Activated naive CD4-positive, alpha-beta T cell treated with anti-CD3 and anti-CD28 coated beads, Interleukin-2, amount 50 U/mL, for 24 hours (primary cell): Measurements from ENCODE around the gene PDHA2.
"Not testable (repeated sequence)": the region's sequence is repeated elsewhere in the genome, so short reads cannot be mapped to it uniquely, and the experiment has no call there.

Experiments used
- H3K27ac Mint-ChIP-seq: one replicate; pipeline ENCODE4 v1.8.0; 2021; ENCODE audit warnings: mild to moderate bottlenecking, mixed read lengths
- H3K27me3 Mint-ChIP-seq: one replicate; pipeline ENCODE4 v1.8.0; 2021; ENCODE audit warnings: mixed read lengths
- H3K36me3 Mint-ChIP-seq: one replicate; pipeline ENCODE4 v1.8.0; 2021; ENCODE audit warnings: mixed read lengths
- H3K4me1 Mint-ChIP-seq: one replicate; pipeline ENCODE4 v1.8.0; 2021; ENCODE audit warnings: mixed read lengths
- H3K4me3 Mint-ChIP-seq: one replicate; pipeline ENCODE4 v1.8.0; 2021; ENCODE audit warnings: mild to moderate bottlenecking, mixed read lengths
- H3K9me3 Mint-ChIP-seq: one replicate; pipeline ENCODE4 v1.8.0; 2021; ENCODE audit warnings: mixed read lengths

PDHA2 gene

DNA sequence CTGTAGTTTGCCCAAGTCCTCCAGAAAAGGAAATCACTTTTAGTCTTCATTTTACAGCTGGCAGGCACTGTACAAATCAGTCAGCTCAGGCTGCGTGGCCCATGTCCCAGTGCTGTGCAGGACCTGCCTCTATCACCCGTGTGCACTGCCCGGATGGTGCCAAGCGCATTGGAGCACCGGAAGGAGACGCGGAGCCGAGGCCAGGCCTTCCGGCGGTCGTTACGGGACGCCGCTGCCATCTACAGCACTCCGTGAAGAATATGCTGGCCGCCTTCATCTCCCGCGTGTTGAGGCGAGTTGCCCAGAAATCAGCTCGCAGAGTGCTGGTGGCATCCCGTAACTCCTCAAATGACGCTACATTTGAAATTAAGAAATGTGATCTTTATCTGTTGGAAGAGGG lies at the start of gene PDHA2:
Gene PDHA2 (plus strand): TSS at position 203 of the 400 bp plus-strand sequence. CDS start 58 bp downstream, at position 261.
- Mint-ChIP-seq H3K4me1 (no peaks in the 10 kb centered on the region), H3K27ac (no peak within 1 kb of the TSS), H3K9me3 (no peaks in the 10 kb centered on the region), H3K27me3 (no peaks in the 10 kb centered on the region), H3K36me3 (no peaks in the 10 kb centered on the region), H3K4me3 (no peak within 1 kb of the TSS)

DNA sequence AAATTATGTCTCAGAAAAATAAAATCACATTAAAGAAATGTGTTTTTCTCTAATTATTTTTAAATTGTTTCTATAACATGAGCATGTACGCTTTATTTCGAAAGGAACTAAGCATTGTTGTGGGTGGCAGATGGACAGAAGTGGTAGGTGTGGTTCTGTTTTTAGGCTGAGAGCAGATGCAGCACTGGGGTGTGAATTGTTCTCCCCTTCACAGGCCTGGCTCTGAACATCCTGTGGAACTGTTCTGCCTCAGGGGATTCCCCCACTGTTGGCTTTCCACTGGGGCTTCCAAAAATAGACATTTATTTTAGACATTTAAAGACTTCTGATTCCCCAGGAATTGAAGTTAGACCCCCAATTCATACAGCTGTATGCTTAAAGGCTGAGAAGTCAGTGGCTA lies 41.9 kb upstream of the PDHA2 start:
- no peaks in the 10 kb centered on the region for H3K36me3 Mint-ChIP-seq
- no peaks in the 10 kb centered on the region for H3K27me3 Mint-ChIP-seq
- peaks cover 7% of the 10 kb centered on the region for H3K9me3 Mint-ChIP-seq
- H3K27ac Mint-ChIP-seq: no peak overlapping the region
- no peaks in the 10 kb centered on the region for H3K4me1 Mint-ChIP-seq
- H3K4me3 Mint-ChIP-seq: no peak overlapping the region

DNA sequence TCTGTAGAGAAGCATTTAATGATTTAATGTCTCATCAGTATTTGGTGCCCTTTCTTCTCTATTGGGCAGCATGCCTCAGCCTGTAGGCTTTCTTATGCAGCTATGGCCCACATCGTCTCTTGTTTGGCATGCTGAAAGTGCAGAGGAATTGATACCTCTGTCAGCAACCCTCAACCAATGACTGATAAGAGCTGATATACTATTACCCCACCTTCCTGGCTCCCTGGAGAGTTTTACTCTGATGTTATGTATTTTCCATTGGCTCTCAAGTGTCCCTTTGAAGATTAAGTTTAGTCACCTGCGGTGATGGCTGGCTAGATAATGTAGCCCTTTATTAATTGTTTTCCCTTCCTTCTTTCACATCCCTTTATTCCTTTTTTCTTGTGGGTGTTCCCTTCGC lies 41.2 kb upstream of the PDHA2 start:
- peaks cover 7% of the 10 kb centered on the region for H3K9me3 Mint-ChIP-seq
- no peak overlapping the region for H3K4me3 Mint-ChIP-seq
- H3K27ac Mint-ChIP-seq: no peak overlapping the region
- H3K4me1 Mint-ChIP-seq: no peaks in the 10 kb centered on the region
- H3K36me3 Mint-ChIP-seq: no peaks in the 10 kb centered on the region
- no peaks in the 10 kb centered on the region for H3K27me3 Mint-ChIP-seq

DNA sequence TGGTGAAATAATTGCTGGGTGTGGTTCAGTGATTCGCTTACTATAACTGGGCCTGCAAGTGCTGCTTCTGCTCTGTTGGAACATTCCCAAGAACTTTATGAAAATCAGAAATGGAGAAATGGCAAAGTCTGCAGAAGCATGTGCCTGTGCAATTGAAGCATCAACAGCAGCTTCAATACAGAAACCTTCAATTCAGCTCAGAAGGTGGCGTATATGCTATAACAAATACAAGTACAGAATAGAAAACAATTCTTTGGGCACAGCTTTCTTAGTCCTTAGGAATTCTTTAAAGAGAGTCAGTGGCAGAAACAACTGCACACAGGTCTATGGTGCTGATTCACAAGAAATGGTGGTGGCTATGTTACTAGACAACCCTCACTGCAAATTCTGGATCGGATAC lies 18.0 kb upstream of the PDHA2 start:
- Mint-ChIP-seq H3K4me1 (no peaks in the 10 kb centered on the region), H3K27ac (no peak overlapping the region), H3K4me3 (no peak overlapping the region), H3K9me3 (no peaks in the 10 kb centered on the region), H3K27me3 (no peaks in the 10 kb centered on the region), H3K36me3 (no peaks in the 10 kb centered on the region)

DNA sequence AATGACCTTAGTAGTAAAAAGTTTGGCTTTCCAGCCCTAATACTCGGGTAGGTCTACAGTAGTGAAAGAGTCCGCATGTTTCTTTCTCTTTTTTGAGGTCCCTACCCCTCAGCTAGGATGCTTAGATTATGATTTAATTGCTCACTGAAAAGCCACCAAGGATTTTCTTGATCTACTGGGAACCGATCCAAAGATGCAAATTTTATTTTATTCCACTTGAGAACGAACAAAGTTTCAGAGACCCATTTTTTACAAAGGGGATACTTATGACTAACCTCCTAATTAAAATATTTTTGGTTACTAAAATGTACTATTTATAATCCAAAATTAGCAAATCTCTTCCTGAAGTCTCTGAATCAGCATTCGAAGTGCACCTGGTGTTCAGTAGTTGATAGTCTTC lies 14.3 kb upstream of the PDHA2 start:
- H3K9me3 Mint-ChIP-seq: no peaks in the 10 kb centered on the region
- no peak overlapping the region for H3K4me3 Mint-ChIP-seq
- H3K4me1 Mint-ChIP-seq: no peaks in the 10 kb centered on the region
- H3K27me3 Mint-ChIP-seq: no peaks in the 10 kb centered on the region
- H3K36me3 Mint-ChIP-seq: no peaks in the 10 kb centered on the region
- no peak overlapping the region for H3K27ac Mint-ChIP-seq

DNA sequence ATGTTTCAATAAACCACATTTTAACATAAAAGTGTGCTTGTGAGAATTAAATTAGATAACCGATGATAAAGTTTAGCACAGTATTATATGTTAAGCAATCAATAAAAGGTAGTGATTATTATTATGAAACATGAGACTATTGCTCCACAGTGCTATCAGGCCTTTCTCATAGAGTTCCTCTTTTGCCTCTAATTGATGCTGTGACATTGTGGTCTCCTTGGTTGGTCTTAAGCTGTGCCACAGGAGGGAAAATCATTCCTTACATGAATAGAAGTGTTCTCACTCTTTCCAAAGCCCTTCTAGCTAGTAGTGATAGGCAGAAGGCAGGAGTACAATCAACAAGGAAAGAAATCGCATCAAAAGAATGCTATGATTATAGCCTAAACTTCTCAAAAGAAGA lies 9.2 kb upstream of the PDHA2 start:
- Mint-ChIP-seq H3K27me3 (no peaks in the 10 kb centered on the region), H3K36me3 (no peaks in the 10 kb centered on the region), H3K4me3 (no peak overlapping the region), H3K27ac (no peak overlapping the region), H3K4me1 (no peaks in the 10 kb centered on the region), H3K9me3 (no peaks in the 10 kb centered on the region)

DNA sequence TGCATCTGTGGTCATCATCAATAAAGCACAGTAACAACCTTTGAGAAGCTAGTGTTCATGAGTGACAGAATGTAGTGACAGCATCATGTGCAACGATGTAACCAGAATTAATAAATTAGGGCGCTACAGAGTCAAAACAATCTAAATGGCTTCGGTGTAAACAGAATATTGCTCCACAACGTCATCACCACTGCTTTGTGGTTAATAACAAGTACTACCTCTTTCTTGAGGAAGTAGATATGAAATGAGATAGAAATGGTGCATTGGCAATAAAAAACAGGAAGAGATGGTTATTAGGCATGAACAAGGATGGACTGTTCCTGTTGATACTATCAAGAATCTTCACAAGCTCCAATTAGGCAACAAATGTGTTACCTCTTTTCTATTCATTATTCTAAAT lies 8.7 kb upstream of the PDHA2 start:
- H3K4me3 Mint-ChIP-seq: no peak overlapping the region
- no peaks in the 10 kb centered on the region for H3K9me3 Mint-ChIP-seq
- H3K4me1 Mint-ChIP-seq: no peaks in the 10 kb centered on the region
- no peaks in the 10 kb centered on the region for H3K36me3 Mint-ChIP-seq
- H3K27me3 Mint-ChIP-seq: no peaks in the 10 kb centered on the region
- H3K27ac Mint-ChIP-seq: no peak overlapping the region

DNA sequence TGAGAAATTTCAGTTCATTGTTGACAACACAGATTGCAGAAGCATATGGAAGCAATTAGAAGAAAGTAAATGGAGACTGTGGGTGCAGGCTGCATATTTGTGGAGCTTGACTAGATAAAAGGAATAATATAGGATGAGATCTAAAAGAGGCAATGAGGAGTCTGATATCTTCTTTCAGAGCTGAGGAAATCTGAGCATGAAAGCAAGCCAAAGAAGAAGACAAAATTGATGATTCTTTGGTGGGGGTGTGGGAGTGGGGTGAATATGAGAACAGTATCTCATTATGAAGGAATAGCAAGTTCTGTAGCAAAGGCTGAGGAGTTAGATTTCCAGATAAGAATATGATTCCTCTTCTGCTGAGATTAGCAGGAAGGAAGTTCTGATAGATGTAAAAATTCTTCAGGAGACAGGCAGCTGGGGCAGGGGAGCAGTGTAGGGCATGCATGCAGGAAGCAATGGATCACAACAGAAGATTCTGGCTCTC lies 6.1 kb upstream of the PDHA2 start:
- no peaks in the 10 kb centered on the region for H3K9me3 Mint-ChIP-seq
- H3K27ac Mint-ChIP-seq: no peak overlapping the region
- H3K4me1 Mint-ChIP-seq: no peaks in the 10 kb centered on the region
- H3K27me3 Mint-ChIP-seq: no peaks in the 10 kb centered on the region
- H3K4me3 Mint-ChIP-seq: no peak overlapping the region
- H3K36me3 Mint-ChIP-seq: no peaks in the 10 kb centered on the region

DNA sequence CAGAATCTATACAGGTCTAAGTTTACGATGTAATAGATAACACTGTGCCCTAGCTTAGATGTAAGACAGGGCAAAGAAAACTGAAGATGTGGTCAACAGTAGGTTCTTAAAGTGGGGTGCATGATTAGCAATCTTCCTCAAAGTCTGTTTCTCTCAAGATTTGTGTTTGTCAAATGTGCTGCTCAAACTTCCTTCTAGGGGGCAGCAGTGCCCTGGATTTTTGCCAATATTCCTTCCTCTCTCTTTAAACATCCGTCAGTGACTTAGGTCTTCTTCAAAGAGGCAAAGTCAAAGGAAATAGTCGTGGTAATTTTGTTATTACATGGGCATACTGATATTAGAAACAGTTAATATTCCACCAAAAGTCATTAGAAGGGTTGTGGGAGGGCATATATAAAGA lies 4.2 kb upstream of the PDHA2 start:
- Mint-ChIP-seq H3K9me3 (no peaks in the 10 kb centered on the region), H3K4me1 (no peaks in the 10 kb centered on the region), H3K27ac (no peak overlapping the region), H3K4me3 (no peak overlapping the region), H3K27me3 (no peaks in the 10 kb centered on the region), H3K36me3 (no peaks in the 10 kb centered on the region)

DNA sequence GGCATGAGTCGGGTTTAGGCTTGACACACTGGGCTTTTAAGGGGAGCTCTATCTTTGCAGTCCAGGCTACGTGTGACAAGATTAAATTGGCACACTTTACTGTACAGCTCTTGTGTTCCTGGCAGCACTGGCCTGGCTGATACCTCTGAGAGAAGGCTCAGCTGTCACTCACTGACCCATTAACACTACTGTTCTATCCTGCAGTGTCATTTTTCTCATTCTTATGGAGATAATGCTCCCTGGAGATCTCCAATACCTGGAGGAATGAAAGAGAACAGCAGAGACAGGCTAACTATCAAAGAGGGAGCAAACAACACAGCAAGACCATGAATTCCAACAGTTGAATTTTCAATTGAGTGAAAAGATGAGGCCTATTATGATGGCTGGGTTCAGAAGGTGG lies 1.7 kb upstream of the PDHA2 start:
- no peak overlapping the region for H3K4me3 Mint-ChIP-seq
- H3K27me3 Mint-ChIP-seq: no peaks in the 10 kb centered on the region
- no peak overlapping the region for H3K27ac Mint-ChIP-seq
- no peaks in the 10 kb centered on the region for H3K4me1 Mint-ChIP-seq
- no peaks in the 10 kb centered on the region for H3K9me3 Mint-ChIP-seq
- H3K36me3 Mint-ChIP-seq: no peaks in the 10 kb centered on the region

DNA sequence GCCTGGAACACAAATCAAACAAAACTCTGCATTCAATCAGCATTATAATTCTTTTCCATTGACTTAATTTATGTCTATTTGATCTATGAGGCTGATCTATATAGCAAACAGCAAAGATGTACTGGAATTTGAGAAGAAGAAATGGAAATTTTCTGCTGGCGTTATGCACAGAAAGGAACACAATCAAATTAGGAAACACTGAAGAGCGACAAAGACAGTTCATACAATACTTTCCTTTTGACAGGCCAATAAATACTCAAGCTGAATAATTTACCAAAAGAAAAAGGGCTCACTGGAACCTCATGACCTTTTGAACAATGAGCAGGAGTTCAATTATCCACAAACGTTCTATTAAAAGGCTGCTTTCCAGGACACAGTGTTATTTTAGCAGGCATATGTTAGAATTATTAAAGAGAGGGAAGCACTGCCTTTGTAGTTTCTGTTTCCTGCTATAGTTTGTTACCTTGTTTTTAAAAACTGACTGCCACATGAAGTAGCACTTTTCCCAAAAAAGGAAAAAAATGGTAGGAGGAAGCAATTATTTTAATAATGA lies 8.1 kb downstream of the PDHA2 start:
- Mint-ChIP-seq H3K9me3 (no peaks in the 10 kb centered on the region), H3K4me1 (no peaks in the 10 kb centered on the region), H3K36me3 (no peaks in the 10 kb centered on the region), H3K4me3 (no peak overlapping the region), H3K27ac (no peak overlapping the region), H3K27me3 (no peaks in the 10 kb centered on the region)

DNA sequence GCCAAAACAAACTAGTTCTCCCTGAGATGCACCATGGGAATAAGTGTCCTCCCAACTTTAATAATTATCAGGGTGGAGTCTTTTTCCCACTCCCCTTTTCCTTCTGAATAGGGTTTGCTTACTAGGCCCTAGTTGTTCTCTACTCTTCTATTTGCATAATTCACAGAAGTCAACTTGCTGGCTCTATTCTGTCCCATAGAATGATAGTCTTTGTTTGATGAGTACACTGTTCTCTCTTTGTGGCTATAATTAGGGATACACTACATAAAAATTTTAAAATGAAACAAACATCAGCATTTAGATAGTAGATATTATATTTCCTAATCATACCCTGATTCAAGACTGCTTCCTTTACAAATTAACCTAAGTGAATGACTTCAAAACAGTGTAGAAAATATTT lies 10.3 kb downstream of the PDHA2 start:
- no peak overlapping the region for H3K4me3 Mint-ChIP-seq
- no peak overlapping the region for H3K27ac Mint-ChIP-seq
- no peaks in the 10 kb centered on the region for H3K4me1 Mint-ChIP-seq
- no peaks in the 10 kb centered on the region for H3K27me3 Mint-ChIP-seq
- H3K36me3 Mint-ChIP-seq: no peaks in the 10 kb centered on the region
- H3K9me3 Mint-ChIP-seq: no peaks in the 10 kb centered on the region

DNA sequence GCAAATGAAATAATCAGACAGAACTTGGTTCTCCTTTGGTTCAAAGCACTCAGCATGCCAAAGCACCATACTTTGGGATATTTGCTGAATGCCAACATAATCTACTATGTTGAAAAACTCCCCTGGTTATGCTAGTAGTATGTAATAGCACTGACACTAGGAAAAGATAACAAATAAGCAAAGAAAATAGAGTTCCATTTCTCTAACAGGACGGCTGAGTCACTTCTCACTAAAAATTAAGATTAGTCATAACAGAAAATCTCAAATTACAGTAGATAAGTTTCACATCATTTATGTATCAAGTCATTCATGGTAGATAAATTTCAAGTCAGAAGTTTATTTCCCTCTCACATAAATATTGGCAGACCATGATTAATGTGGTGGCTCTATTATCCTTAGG lies 17.9 kb downstream of the PDHA2 start:
- Mint-ChIP-seq H3K4me1 (no peaks in the 10 kb centered on the region), H3K27me3 (no peaks in the 10 kb centered on the region), H3K27ac (no peak overlapping the region)

DNA sequence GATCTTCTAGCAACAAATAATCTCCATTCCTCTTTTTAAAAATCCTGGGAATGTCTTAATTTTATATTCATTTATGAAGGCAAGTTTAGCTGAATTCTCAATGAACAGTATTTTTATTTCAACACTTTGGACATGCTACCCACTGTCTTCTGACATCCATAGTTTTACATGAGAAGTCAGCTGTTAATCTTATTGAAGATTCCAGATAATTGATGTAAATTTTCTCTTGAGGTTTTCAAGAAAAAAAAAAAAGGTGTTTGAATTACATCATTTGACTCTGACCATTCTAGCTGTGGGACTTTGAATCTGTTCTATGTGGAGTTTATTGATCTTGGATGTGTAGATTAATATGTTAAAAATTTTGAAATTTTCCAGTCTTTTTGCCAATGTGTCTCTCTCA lies 28.0 kb downstream of the PDHA2 start:
- Mint-ChIP-seq H3K9me3 (no peaks in the 10 kb centered on the region), H3K27ac (no peak overlapping the region), H3K36me3 (no peaks in the 10 kb centered on the region), H3K27me3 (no peaks in the 10 kb centered on the region), H3K4me3 (no peak overlapping the region), H3K4me1 (no peaks in the 10 kb centered on the region)

More for the DNA sequence above, 17.9 kb downstream of the PDHA2 start:
- H3K4me3 Mint-ChIP-seq: no peak overlapping the region
- no peaks in the 10 kb centered on the region for H3K36me3 Mint-ChIP-seq
- H3K9me3 Mint-ChIP-seq: no peaks in the 10 kb centered on the region

DNA sequence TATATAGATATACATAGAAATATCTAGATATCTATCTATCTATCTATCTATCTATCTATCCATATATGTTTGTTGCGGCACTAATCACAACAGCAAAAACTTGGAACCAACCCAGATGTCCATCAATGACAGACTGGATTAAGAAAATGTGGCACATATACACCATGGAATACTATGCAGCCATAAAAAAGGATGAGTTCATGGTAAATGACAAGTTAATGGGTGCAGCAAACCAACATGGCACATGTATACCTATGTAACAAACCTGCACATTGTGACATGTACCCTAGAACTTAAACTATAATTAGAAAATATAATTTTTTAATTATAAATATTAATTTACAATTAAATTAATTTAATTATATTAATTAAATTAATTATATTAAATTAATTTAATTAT lies 29.5 kb downstream of the PDHA2 start:
- not testable (repeated sequence) for H3K36me3 Mint-ChIP-seq, H3K4me1 Mint-ChIP-seq, H3K9me3 Mint-ChIP-seq, H3K27ac Mint-ChIP-seq, H3K4me3 Mint-ChIP-seq, H3K27me3 Mint-ChIP-seq

DNA sequence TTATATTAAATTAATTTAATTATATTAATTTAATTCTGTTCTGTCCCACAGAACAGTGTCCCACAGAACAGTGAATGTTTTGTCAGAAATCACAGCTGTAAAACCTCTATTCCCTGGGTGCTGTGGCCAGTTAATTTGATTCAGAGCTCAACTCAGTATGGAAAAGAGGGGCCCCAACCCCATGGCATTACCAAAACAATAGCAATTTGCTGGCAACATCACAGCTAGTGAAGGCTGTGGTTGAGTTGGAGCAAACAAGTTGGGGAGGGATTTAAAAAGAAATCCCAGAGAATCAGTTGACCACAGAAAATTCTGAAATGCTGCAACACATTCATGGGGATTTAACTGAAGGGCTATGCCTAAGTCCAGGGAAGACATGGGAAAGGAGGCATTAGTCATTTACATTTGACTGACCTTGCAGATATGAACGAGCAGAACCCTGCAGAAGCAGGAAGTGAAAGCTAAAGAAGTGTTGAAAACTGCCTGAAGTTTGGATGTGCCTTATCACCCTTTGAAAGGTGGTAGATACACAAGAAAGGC lies 30.1 kb downstream of the PDHA2 start:
- H3K27me3 Mint-ChIP-seq: no peaks in the 10 kb centered on the region
- no peak overlapping the region for H3K4me3 Mint-ChIP-seq
- no peaks in the 10 kb centered on the region for H3K36me3 Mint-ChIP-seq
- no peaks in the 10 kb centered on the region for H3K9me3 Mint-ChIP-seq
- no peak overlapping the region for H3K27ac Mint-ChIP-seq
- H3K4me1 Mint-ChIP-seq: no peaks in the 10 kb centered on the region

DNA sequence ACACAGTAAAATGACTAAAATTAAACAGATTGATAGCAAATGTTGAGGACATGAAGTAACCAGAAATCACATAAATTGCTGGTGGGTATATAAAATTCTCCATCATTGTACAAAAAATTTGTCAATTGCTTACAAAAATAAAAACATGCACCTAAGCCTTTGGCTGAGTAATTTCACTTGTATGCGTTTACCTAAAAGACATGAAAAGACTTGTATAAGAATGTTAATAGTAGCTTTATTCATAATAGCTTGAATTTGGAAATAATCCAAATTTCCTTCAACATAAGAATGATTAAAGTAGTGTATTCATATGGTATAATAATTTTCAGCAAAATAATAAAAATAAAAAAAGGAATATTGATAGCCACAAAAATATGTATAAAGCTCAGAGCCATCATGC lies 37.7 kb downstream of the PDHA2 start:
- no peaks in the 10 kb centered on the region for H3K4me1 Mint-ChIP-seq
- no peak overlapping the region for H3K27ac Mint-ChIP-seq
- no peaks in the 10 kb centered on the region for H3K27me3 Mint-ChIP-seq
- H3K4me3 Mint-ChIP-seq: no peak overlapping the region
- no peaks in the 10 kb centered on the region for H3K36me3 Mint-ChIP-seq
- H3K9me3 Mint-ChIP-seq: no peaks in the 10 kb centered on the region
